ENCODE data around the gene DNAJC7. TPM values are rescaled to one million over a fixed set of nuclear protein-coding genes. Genes with fewer than 3 reads are reported as not detected.

Gene DNAJC7
- total RNA-seq, 2 experiments from 2014 or later, result 86.7 to 93.7 TPM

DNA sequence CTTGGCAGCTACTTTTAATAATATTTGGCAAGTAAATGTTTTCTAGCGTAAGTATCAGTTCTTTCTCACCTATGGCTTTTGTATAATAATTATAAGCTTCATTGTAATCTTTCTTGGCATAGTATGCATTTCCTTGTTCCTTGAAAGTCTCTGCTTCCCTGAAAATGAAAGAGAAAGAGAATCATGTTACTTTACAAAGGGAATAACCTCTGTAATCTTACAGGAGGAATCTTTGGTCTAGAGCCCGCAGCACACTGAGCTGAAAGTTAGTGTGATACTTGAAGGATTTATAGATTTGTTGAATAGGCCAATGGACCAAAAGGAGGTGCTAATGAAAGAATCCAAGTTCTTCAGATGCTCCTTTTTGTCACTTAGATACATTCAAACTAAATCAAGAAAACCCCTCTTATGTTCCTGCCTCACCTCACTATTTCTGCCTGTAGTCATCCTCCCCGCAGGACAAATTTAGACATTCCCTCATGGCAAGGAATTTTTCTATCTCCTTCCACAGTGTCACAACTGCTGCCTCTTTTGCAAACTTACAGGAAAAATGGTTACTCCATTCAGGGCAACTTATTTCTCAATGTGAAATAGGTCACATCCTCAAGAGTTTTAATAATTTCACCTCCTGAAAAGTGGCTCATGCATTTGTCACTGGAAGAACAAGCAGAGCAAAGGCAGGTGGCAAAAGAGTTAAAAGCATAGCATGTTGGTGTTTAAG lies 16.7 kb downstream of the DNAJC7 start:
- POLR2A ChIA-PET, result no interaction called here
- peaks cover 22% of the 10 kb centered on the region for H3K36me3 Mint-ChIP-seq

DNA sequence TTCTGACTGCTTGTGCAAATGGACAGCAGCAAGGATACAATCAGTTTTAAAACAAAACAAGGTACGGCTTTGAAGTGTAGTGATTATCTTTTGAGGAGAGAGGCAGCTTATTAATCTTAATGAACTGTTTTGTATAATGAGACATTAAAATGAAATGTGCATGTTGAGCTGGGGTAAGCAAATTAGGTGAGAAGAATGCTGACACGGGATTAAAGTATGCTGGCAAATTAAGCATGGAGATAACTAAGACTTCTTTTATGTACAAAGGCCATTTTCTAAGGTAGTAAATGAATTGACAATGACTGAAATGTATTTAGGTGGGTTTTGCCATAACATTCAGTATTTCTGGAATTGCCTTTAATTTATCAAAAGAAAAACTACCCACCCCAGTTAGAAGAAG lies 18.7 kb downstream of the DNAJC7 start:
- peaks cover 12% of the 10 kb centered on the region for H3K4me1 Mint-ChIP-seq
- DNase-seq (no peak), ATAC-seq (ENCODE audit: low read depth) (no peak)
- no peak overlapping the region for H3K4me3 Mint-ChIP-seq
- H3K27ac Mint-ChIP-seq, result no peak overlapping the region
- no peaks in the 10 kb centered on the region for H3K9me3 Mint-ChIP-seq
- H3K36me3 Mint-ChIP-seq, result peaks cover 28% of the 10 kb centered on the region
- POLR2A ChIA-PET, result no interaction called here
- H3K27me3 Mint-ChIP-seq, result no peaks in the 10 kb centered on the region

More for the DNA sequence above, 16.7 kb downstream of the DNAJC7 start:
- Mint-ChIP-seq H3K4me3 (no peak overlapping the region), H3K27me3 (no peaks in the 10 kb centered on the region), H3K27ac (no peak overlapping the region), H3K4me1 (peaks cover 23% of the 10 kb centered on the region), H3K9me3 (no peaks in the 10 kb centered on the region)
- no peak for DNase-seq
- ATAC-seq (ENCODE audit: low read depth), result no peak

GRCh38 chr17:41996855-41997164 lies 20.4 kb downstream of the DNAJC7 start:
- Mint-ChIP-seq H3K27me3 (no peaks in the 10 kb centered on the region), H3K4me1 (peaks cover 5% of the 10 kb centered on the region), H3K27ac (no peak overlapping the region), H3K36me3 (peaks cover 26% of the 10 kb centered on the region), H3K9me3 (no peaks in the 10 kb centered on the region), H3K4me3 (no peak overlapping the region)
- POLR2A ChIA-PET, result interaction anchor here (1.2 kb wide), 1 partner anchor 19 kb away, joined by 3 read pairs; no protein-coding TSS in a partner anchor
- no peak for ATAC-seq (ENCODE audit: low read depth)
- no peak for DNase-seq

- ATAC-seq (ENCODE audit: low read depth), result no peak
- no peak overlapping the region for H3K4me3 Mint-ChIP-seq
- POLR2A ChIA-PET, result no interaction called here
- H3K27ac Mint-ChIP-seq, result no peak overlapping the region
- no peaks in the 10 kb centered on the region for H3K27me3 Mint-ChIP-seq
- H3K9me3 Mint-ChIP-seq, result no peaks in the 10 kb centered on the region
- DNase-seq, result no peak
- peaks cover 3% of the 10 kb centered on the region for H3K4me1 Mint-ChIP-seq
- H3K36me3 Mint-ChIP-seq, result peaks cover 32% of the 10 kb centered on the region
Observed at GRCh38 chr17:41992576-41992975, 24.7 kb downstream of the DNAJC7 start.

GRCh38 chr17:41989702-41990419 lies 27.4 kb downstream of the DNAJC7 start:
- POLR2A ChIA-PET, result interaction anchor here (1.6 kb wide), 1 partner anchor 22 kb away, joined by 4 read pairs; no protein-coding TSS in a partner anchor
- DNase-seq (no peak), ATAC-seq (ENCODE audit: low read depth) (no peak)
- peaks cover 3% of the 10 kb centered on the region for H3K4me1 Mint-ChIP-seq
- peaks cover 24% of the 10 kb centered on the region for H3K36me3 Mint-ChIP-seq
- no peak overlapping the region for H3K4me3 Mint-ChIP-seq
- H3K27me3 Mint-ChIP-seq, result no peaks in the 10 kb centered on the region
- H3K27ac Mint-ChIP-seq, result no peak overlapping the region
- no peaks in the 10 kb centered on the region for H3K9me3 Mint-ChIP-seq

DNA sequence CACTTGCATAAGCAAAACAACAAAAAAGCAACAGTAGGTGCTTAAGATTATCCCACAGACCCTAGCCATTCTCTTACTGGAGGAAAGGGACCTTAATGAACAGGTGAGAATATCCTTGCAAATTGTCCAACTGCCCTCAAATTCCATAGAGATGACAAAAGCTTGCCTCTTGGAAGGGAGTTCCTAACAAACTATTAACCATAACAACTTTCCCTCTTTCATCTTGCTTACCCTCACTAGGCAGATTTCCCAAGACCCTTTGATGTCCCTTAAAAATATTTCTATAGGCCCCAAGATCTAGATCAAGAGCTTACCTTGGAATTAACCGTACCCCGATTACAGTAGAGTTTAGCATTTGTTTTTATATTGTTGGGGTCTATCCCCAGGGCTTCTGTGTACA lies 28.8 kb downstream of the DNAJC7 start:
- Mint-ChIP-seq H3K4me3 (no peak overlapping the region), H3K36me3 (peaks cover 28% of the 10 kb centered on the region), H3K9me3 (no peaks in the 10 kb centered on the region), H3K27me3 (no peaks in the 10 kb centered on the region), H3K4me1 (peaks cover 3% of the 10 kb centered on the region), H3K27ac (no peak overlapping the region)
- no peak for DNase-seq
- ATAC-seq (ENCODE audit: low read depth), result no peak
- POLR2A ChIA-PET, result no interaction called here

DNA sequence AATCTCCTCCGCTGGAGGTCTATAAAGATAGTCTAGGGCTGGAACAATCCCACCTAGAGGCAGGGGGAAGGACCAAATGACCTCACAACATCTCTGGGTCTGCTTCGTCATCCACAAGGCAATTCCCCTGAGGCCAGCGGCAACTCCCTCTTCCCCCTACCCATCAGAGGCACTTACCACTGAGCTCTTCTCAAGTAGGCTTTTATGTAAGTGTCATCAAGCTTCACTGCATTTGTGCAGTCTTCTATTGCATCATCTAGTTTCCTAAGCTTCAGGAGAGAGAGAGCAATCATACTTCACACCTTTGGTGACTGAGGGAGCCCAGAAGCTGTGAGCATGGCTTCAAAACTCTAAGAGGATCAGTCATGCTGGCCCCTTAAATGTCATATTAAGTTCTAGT lies 29.6 kb downstream of the DNAJC7 start:
- no peak for DNase-seq
- Mint-ChIP-seq H3K27me3 (no peaks in the 10 kb centered on the region), H3K4me3 (no peak overlapping the region), H3K36me3 (peaks cover 26% of the 10 kb centered on the region), H3K9me3 (no peaks in the 10 kb centered on the region), H3K27ac (no peak overlapping the region), H3K4me1 (peaks cover 3% of the 10 kb centered on the region)
- POLR2A ChIA-PET, result no interaction called here
- ATAC-seq (ENCODE audit: low read depth), result no peak

- DNase-seq (no peak), ATAC-seq (ENCODE audit: low read depth) (no peak)
- H3K4me3 Mint-ChIP-seq, result no peak overlapping the region
- peaks cover 3% of the 10 kb centered on the region for H3K4me1 Mint-ChIP-seq
- H3K36me3 Mint-ChIP-seq, result peaks cover 32% of the 10 kb centered on the region
- H3K27ac Mint-ChIP-seq, result no peak overlapping the region
- no peaks in the 10 kb centered on the region for H3K27me3 Mint-ChIP-seq
- H3K9me3 Mint-ChIP-seq, result no peaks in the 10 kb centered on the region
- POLR2A ChIA-PET, result no interaction called here
Observed at GRCh38 chr17:41986634-41987033, 30.6 kb downstream of the DNAJC7 start.

DNA sequence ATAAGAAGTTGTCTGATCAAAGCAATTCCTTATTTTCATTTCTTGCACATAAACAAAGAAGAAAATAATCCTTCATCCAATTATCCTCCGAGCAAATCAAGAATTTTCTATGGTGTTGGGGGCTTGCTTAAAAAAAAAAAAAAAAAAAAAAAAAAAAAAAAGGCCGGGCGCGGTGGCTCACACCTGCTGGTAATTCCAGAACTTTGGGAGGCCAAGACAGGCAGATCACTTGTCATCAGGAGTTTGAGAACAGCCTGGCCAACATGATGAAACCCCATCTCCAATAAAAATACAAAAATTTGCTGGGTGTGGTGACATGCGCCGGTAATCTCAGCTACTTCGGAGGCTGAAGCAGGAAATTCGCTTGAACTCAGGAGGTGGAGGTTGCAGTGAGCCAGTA lies 31.3 kb downstream of the DNAJC7 start:
- H3K4me3 Mint-ChIP-seq, result no peak overlapping the region
- H3K4me1 Mint-ChIP-seq, result peaks cover 3% of the 10 kb centered on the region
- DNase-seq (no peak), ATAC-seq (ENCODE audit: low read depth) (no peak)
- POLR2A ChIA-PET, result interaction anchor here (0.6 kb wide), 1 partner anchor 417 kb away, joined by 3 read pairs; no protein-coding TSS in a partner anchor
- H3K36me3 Mint-ChIP-seq, result peaks cover 36% of the 10 kb centered on the region
- no peak overlapping the region for H3K27ac Mint-ChIP-seq
- no peaks in the 10 kb centered on the region for H3K27me3 Mint-ChIP-seq
- H3K9me3 Mint-ChIP-seq, result no peaks in the 10 kb centered on the region

DNA sequence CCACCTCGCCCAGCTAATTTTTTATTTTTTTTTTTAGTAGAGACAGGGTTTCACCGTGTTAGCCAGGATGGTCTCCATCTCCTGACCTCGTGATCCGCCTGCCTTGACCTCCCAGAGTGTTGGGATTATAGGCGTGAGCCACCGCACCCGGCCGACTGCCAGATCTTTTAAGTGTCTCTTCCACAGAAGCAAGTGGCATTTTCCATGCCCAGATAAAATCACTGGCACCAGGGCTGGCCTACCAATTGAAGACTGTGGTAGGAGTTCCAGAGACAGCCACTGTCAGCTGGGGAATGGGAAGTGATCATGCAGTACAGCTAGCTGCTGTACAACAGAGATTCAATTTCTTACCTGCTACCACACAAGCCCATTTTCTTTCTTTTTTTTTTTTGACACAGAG lies 32.8 kb downstream of the DNAJC7 start:
- DNase-seq (peak; percentile 9), ATAC-seq (ENCODE audit: low read depth) (no peak)
- POLR2A ChIA-PET, result interaction anchor here (0.8 to 1.0 kb wide), 2 partner anchors 17 to 20 kb away, joined by 3 to 7 read pairs; no protein-coding TSS in a partner anchor
- H3K36me3 Mint-ChIP-seq, result peaks cover 45% of the 10 kb centered on the region
- H3K4me3 Mint-ChIP-seq, result no peak overlapping the region
- no peaks in the 10 kb centered on the region for H3K27me3 Mint-ChIP-seq
- no peaks in the 10 kb centered on the region for H3K9me3 Mint-ChIP-seq
- peaks cover 3% of the 10 kb centered on the region for H3K4me1 Mint-ChIP-seq
- H3K27ac Mint-ChIP-seq, result no peak overlapping the region

- H3K9me3 Mint-ChIP-seq, result no peaks in the 10 kb centered on the region
- no peak overlapping the region for H3K4me3 Mint-ChIP-seq
- POLR2A ChIA-PET, result interaction anchor here (1.1 to 1.4 kb wide), 2 partner anchors 15 to 35 kb away, joined by 3 read pairs; partner anchors contain the start of gene DNAJC7
- no peak overlapping the region for H3K27ac Mint-ChIP-seq
- peaks cover 47% of the 10 kb centered on the region for H3K36me3 Mint-ChIP-seq
- ATAC-seq (ENCODE audit: low read depth) (no peak), DNase-seq (no peak)
- no peaks in the 10 kb centered on the region for H3K4me1 Mint-ChIP-seq
- H3K27me3 Mint-ChIP-seq, result no peaks in the 10 kb centered on the region
Observed at GRCh38 chr17:41982026-41982760, 35.0 kb downstream of the DNAJC7 start.

GRCh38 chr17:41977991-41978390 lies 39.2 kb downstream of the DNAJC7 start:
- H3K36me3 Mint-ChIP-seq, result peaks cover 38% of the 10 kb centered on the region
- peak; percentile 17 for DNase-seq
- no peaks in the 10 kb centered on the region for H3K27me3 Mint-ChIP-seq
- no peaks in the 10 kb centered on the region for H3K9me3 Mint-ChIP-seq
- H3K27ac Mint-ChIP-seq, result no peak overlapping the region
- no peaks in the 10 kb centered on the region for H3K4me1 Mint-ChIP-seq
- no peak for ATAC-seq (ENCODE audit: low read depth)
- POLR2A ChIA-PET, result no interaction called here
- H3K4me3 Mint-ChIP-seq, result no peak overlapping the region

DNA sequence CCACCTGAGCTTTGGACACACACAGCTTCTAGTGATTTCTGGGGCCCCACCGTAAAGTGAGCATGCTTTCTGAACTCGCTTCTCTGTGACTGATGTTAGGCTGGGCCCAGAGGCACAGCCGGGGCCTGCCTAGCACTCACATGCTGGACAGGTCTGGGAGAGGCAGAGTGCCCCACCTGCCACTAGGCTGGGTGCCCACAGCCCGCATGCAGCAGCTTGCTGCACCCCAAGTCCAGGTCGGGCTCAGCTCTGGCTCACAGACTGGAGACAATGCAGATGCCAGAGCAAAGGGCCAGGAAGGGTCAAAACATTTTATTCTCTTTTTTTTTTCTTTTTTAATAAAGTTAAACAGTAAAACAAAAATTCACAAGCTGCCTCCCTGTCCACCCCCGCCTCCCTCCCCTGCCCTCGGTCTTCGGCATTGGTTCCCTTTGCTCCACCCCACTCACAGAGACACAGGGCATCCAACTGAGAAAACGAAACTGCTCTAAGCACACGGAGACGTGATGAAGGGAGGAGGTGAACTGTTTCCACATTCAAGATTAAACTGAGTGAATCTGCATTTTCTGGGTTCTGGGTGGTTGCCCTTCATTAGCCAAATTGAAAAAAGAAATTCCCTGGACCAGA lies 41.0 kb downstream of the DNAJC7 start:
- Mint-ChIP-seq H3K36me3 (peaks cover 33% of the 10 kb centered on the region), H3K4me3 (no peak overlapping the region), H3K27me3 (no peaks in the 10 kb centered on the region), H3K4me1 (peaks cover 8% of the 10 kb centered on the region), H3K9me3 (no peaks in the 10 kb centered on the region), H3K27ac (peak overlapping the region; percentile 21)
- POLR2A ChIA-PET, result interaction anchor here (1.4 kb wide), 1 partner anchor 10 kb away, joined by 5 read pairs; the partner anchor contains the start of gene CNP
- DNase-seq (no peak), ATAC-seq (ENCODE audit: low read depth) (no peak)

Measured in activated naive CD8-positive, alpha-beta T cell treated with anti-CD3 and anti-CD28 coated beads, Interleukin-2, amount 10 ng/mL, durations not matched to agents 7 days and 5 days (primary cell).